Gastroesophageal sphincter (tissue), 4 donors: Measurements from ENCODE around the gene MAN1A2. TPM values are rescaled to one million over a fixed set of nuclear protein-coding genes. Genes with fewer than 3 reads are reported as not detected.
"Not testable (repeated sequence)": the region's sequence is repeated elsewhere in the genome, so short reads cannot be mapped to it uniquely, and the experiment has no call there.

Source experiments
- ATAC-seq: fragments of 150-250 bp; one replicate; pipeline ENCODE4 v1.9.1; 2016; ENCODE audit warnings: mild to moderate bottlenecking, moderate library complexity
- H3K27ac ChIP-seq, 4 donors: fragments of 200-600 bp; sonication (generic) in 3 of 4; 1 replicate in 3 of 4; 2 replicates in 1 of 4; pipeline ENCODE4 v1.5.1; 2016 to 2019
- H3K27me3 ChIP-seq: fragments of 200-600 bp; sonication (generic); one replicate; pipeline ENCODE4 v1.5.1; 2019
- H3K36me3 ChIP-seq, 2 donors: fragments of 200-600 bp; sonication (generic); one replicate each; pipeline ENCODE4 v1.5.1; 2019; ENCODE audit warnings: control low read depth in 1 of 2
- H3K4me1 ChIP-seq, 3 donors: fragments of 200-600 bp; sonication (generic); 1 replicate in 2 of 3; 2 replicates in 1 of 3; pipeline ENCODE4 v1.5.1; 2016 to 2019; ENCODE audit warnings: control low read depth in 2 of 3
- H3K4me3 ChIP-seq, 2 donors: fragments of 200-600 bp; sonication (generic); one replicate each; pipeline ENCODE4 v1.5.1; 2019; ENCODE audit warnings: mild to moderate bottlenecking in 1 of 2, moderate library complexity in 1 of 2
- H3K9me3 ChIP-seq, 3 donors: fragments of 200-600 bp; sonication (generic); one replicate each; pipeline ENCODE4 v1.5.1; 2017 to 2019; ENCODE audit warnings: control low read depth in 2 of 3
- CTCF ChIP-seq, 4 experiments: fragments of 200-600 bp in 2 of 4; fragments of 450-650 bp in 2 of 4; sonication (generic) in 1 of 4; IDR thresholded peaks; one replicate each; pipeline ENCODE4 v1.5.1; 2017 to 2019; ENCODE audit warnings: antibody characterized with exemption in 4 of 4, mild to moderate bottlenecking in 2 of 4, moderate library complexity in 2 of 4
- EP300 ChIP-seq: sonication (generic); formaldehyde crosslinking; IDR thresholded peaks from one replicate; pipeline ENCODE4 v1.6.1; 2017; ENCODE audit warnings: antibody characterized with exemption, mild to moderate bottlenecking
- POLR2A ChIP-seq, 2 donors: fragments of 450-650 bp; IDR thresholded peaks; one replicate each; pipeline ENCODE4 v1.6.1; 2017; ENCODE audit warnings: antibody characterized with exemption in 2 of 2, mild to moderate bottlenecking in 2 of 2, moderate library complexity in 1 of 2
- POLR2AphosphoS5 ChIP-seq: sonication (generic); formaldehyde crosslinking; IDR thresholded peaks from one replicate; pipeline ENCODE4 v1.6.1; 2017; ENCODE audit warnings: antibody characterized with exemption
- WGBS, 2 donors: methylation state at CpG; one replicate each; pipeline ENCODE4 v1.1.5; 2018; ENCODE audit warnings: low coverage in 1 of 2; 5-methylcytosine and 5-hydroxymethylcytosine counted together
- total RNA-seq, 4 donors: library from RNA; depleted of rRNA; stranded (reverse); fragments of >200 nt; gene quantifications; one replicate each; pipeline ENCODE4 v1.1.0, GENCODE V29; 2016

Gene MAN1A2
- total RNA-seq, 4 donors from 2014 or later, result 42.5 to 62.4 (median 52.3) TPM

GRCh38 chr1:117452216-117452615, 85.0 kb downstream of the MAN1A2 start:
- WGBS, 2 donors, result 97% methylated on average over 3 of the region's 3 CpGs; no CpG with 5 or more reads in 1 of the 2 donors
- Histone ChIP-seq H3K36me3 (peaks cover 0 to 28% of the 10 kb centered on the region in 2 donors), H3K9me3 (no peaks in the 10 kb centered on the region), H3K4me1 (no peaks in the 10 kb centered on the region), H3K4me3 (no peak overlapping the region), H3K27me3 (no peaks in the 10 kb centered on the region), H3K27ac (no peak overlapping the region)
- no peak for ATAC-seq
- TF ChIP-seq POLR2AphosphoS5 (no peak), POLR2A (IDR thresholded peaks at IDR 0.05) (no peak), CTCF (IDR thresholded peaks at IDR 0.05) (no peak), EP300 (no peak)

- ATAC-seq, result no peak
- H3K27me3 ChIP-seq, result no peaks in the 10 kb centered on the region
- no peak overlapping the region for H3K4me3 ChIP-seq
- WGBS, 2 donors, result 55 to 72% methylated on average over 2 of the region's 2 CpGs
- H3K9me3 ChIP-seq, result no peaks in the 10 kb centered on the region
- H3K27ac ChIP-seq, result no peak overlapping the region
- TF ChIP-seq POLR2AphosphoS5, result no peak
- TF ChIP-seq POLR2A (IDR thresholded peaks at IDR 0.05), result no peak
- no peak for TF ChIP-seq CTCF (IDR thresholded peaks at IDR 0.05)
- TF ChIP-seq EP300, result no peak
- no peaks in the 10 kb centered on the region for H3K4me1 ChIP-seq
- peaks cover 0 to 28% of the 10 kb centered on the region in 2 donors for H3K36me3 ChIP-seq
Observed at GRCh38 chr1:117453958-117454357, 86.7 kb downstream of the MAN1A2 start.

- 98% methylated on average over 5 of the region's 8 CpGs; no CpG with 5 or more reads in 1 of the 2 donors for WGBS, 2 donors
- ATAC-seq, result not testable (repeated sequence)
Observed at GRCh38 chr1:117458410-117458809, 91.2 kb downstream of the MAN1A2 start.

GRCh38 chr1:117466761-117467160, 99.5 kb downstream of the MAN1A2 start:
- Histone ChIP-seq H3K4me1 (no peaks in the 10 kb centered on the region), H3K36me3 (peaks cover 4 to 15% of the 10 kb centered on the region in 2 donors), H3K4me3 (no peak overlapping the region), H3K9me3 (no peaks in the 10 kb centered on the region), H3K27me3 (no peaks in the 10 kb centered on the region), H3K27ac (no peak overlapping the region)
- no peak for ATAC-seq
- TF ChIP-seq POLR2AphosphoS5, result no peak

More at GRCh38 chr1:117458410-117458809, 91.2 kb downstream of the MAN1A2 start:
- not testable (repeated sequence) for H3K9me3 ChIP-seq, H3K27ac ChIP-seq, H3K36me3 ChIP-seq, H3K27me3 ChIP-seq, H3K4me1 ChIP-seq, H3K4me3 ChIP-seq

- TF ChIP-seq EP300, result no peak
- no peak for TF ChIP-seq POLR2A (IDR thresholded peaks at IDR 0.05)
- TF ChIP-seq CTCF (IDR thresholded peaks at IDR 0.05), result no peak
- no peak for TF ChIP-seq POLR2AphosphoS5
Observed at GRCh38 chr1:117467336-117467735, 100.1 kb downstream of the MAN1A2 start.

GRCh38 chr1:117473063-117473462, 105.8 kb downstream of the MAN1A2 start:
- H3K36me3 ChIP-seq, result peaks cover 4 to 29% of the 10 kb centered on the region in 2 donors
- TF ChIP-seq POLR2A (IDR thresholded peaks at IDR 0.05) (no peak), POLR2AphosphoS5 (no peak), EP300 (no peak), CTCF (IDR thresholded peaks at IDR 0.05) (no peak)
- no peak overlapping the region for H3K4me3 ChIP-seq
- no peaks in the 10 kb centered on the region for H3K4me1 ChIP-seq
- H3K27me3 ChIP-seq, result no peaks in the 10 kb centered on the region
- H3K9me3 ChIP-seq, result no peaks in the 10 kb centered on the region
- no peak overlapping the region for H3K27ac ChIP-seq
- no peak for ATAC-seq

More at GRCh38 chr1:117467336-117467735, 100.1 kb downstream of the MAN1A2 start:
- no peaks in the 10 kb centered on the region for H3K27me3 ChIP-seq
- H3K9me3 ChIP-seq, result no peaks in the 10 kb centered on the region
- no peaks in the 10 kb centered on the region for H3K4me1 ChIP-seq
- ATAC-seq, result no peak
- H3K4me3 ChIP-seq, result no peak overlapping the region
- WGBS, 2 donors, result 93 to 94% methylated on average over 1 of the region's 1 CpG
- peaks cover 4 to 15% of the 10 kb centered on the region in 2 donors for H3K36me3 ChIP-seq
- H3K27ac ChIP-seq, result no peak overlapping the region

GRCh38 chr1:117475495-117475894, 108.2 kb downstream of the MAN1A2 start:
- ATAC-seq, H3K27ac ChIP-seq, H3K27me3 ChIP-seq, H3K4me1 ChIP-seq, H3K4me3 ChIP-seq, H3K9me3 ChIP-seq: not testable (repeated sequence)
- WGBS, 2 donors, result 100% methylated on average over 2 of the region's 2 CpGs; no CpG with 5 or more reads in 1 of the 2 donors
- H3K36me3 ChIP-seq, result peaks cover 0 to 21% of the 10 kb centered on the region in 2 donors
